ENCODE data around the gene LDLRAP1. TPM values are rescaled to one million over a fixed set of nuclear protein-coding genes. Genes with fewer than 3 reads are reported as not detected.
"Not testable (repeated sequence)": the region's sequence is repeated elsewhere in the genome, so short reads cannot be mapped to it uniquely, and the experiment has no call there.

Gene LDLRAP1
- total and polyA plus RNA-seq, 2 of the 4 experiments (the other 2 are of a cell fraction), result 4.5 to 14.4 TPM

- H3K56ac ChIP-seq (ENCODE audit: extremely low read depth, insufficient read depth, low read length); dilution Hi-C loops (cut with HindIII; ENCODE audit: low sequenced_read_pairs, unreplicated experiment); H3K14ac ChIP-seq (replicated peaks; ENCODE audit: low read depth, low read length); H2BK20ac ChIP-seq (ENCODE audit: low read depth, low read length); H3K27ac ChIP-seq (ENCODE audit: insufficient read depth, low read length); intact Hi-C loops (cut with micrococcal nuclease); H2AFZ ChIP-seq (replicated peaks; ENCODE audit: low read length, poor library complexity); H3K9me1 ChIP-seq (ENCODE audit: insufficient read depth, low read length); ATAC-seq (ENCODE audit: low read depth); H2BK120ac ChIP-seq (ENCODE audit: low read depth, low read length); H3K9ac ChIP-seq (ENCODE audit: low read depth, low read length); H3K36me3 ChIP-seq (ENCODE audit: control insufficient read depth, insufficient read depth, low read length); DNase-seq; H3K79me1 ChIP-seq (ENCODE audit: low read depth in 1 of 2, low read length in 2 of 2); CTCF ChIA-PET; POLR2A ChIA-PET (ENCODE audit: unreplicated experiment); H3K23ac ChIP-seq (ENCODE audit: low read depth, low read length); BruUV-seq (replicated peaks); H2AK9ac ChIP-seq (replicated peaks; ENCODE audit: low read depth, low read length, poor library complexity); H4K8ac ChIP-seq (ENCODE audit: low read depth in 2 of 2, low read length in 2 of 2); H4K91ac ChIP-seq (ENCODE audit: insufficient read depth, low read depth, low read length); H2BK5ac ChIP-seq (ENCODE audit: low read depth, low read length, poor library complexity, severe bottlenecking); H3K4me2 ChIP-seq (ENCODE audit: low read depth, low read length); H3K9me3 ChIP-seq (ENCODE audit: control insufficient read depth, insufficient read depth, low read length); H3K27me3 ChIP-seq (ENCODE audit: control insufficient read depth, insufficient read depth, low read length); H3K4me3 ChIP-seq (ENCODE audit: insufficient read depth, low read depth, low read length); H4K20me1 ChIP-seq (ENCODE audit: insufficient read depth, low read length); H4K5ac ChIP-seq (ENCODE audit: low read depth, low read length): not testable (repeated sequence)
- H2AK5ac ChIP-seq (ENCODE audit: low read depth, low read length), result 0 out of 2 replicates have a peak overlapping the region, but pooled peaks have one; percentile 75
- WGBS, 2 experiments (ENCODE audit: extremely low coverage in 2 of 2, insufficient read length in 1 of 2), result 52% methylated on average over 8 of the region's 37 CpGs; no CpG with 5 or more reads in 1 of the 2 experiments
- in situ Hi-C loops (cut with MboI; ENCODE audit: low sequenced_read_pairs), result loop anchor here (25.0 kb wide), 1 partner anchor 95 kb away; the partner anchor contains the start of gene RHCE
- peaks cover 27% of the 10 kb centered on the region for H3K4me1 ChIP-seq (ENCODE audit: control insufficient read depth, insufficient read depth, low read length)
- H3K18ac ChIP-seq (ENCODE audit: low read depth, low read length), result 0 out of 2 replicates have a peak overlapping the region, but pooled peaks have one; percentile 3
- H3K4ac ChIP-seq (ENCODE audit: low read depth, low read length), result peak overlapping the region; percentile 29; the same call in 1 of the 2 replicates
- H2BK15ac ChIP-seq (ENCODE audit: low read depth, low read length), result peak overlapping the region; percentile 70; the same call in 1 of the 3 replicates
Measured at GRCh38 chr1:25506566-25507463, 36.6 kb upstream of the LDLRAP1 start.
